Pancreas (tissue), 10 donors: ENCODE results near the gene PDE10A. TPM values are rescaled to one million over a fixed set of nuclear protein-coding genes. Genes with fewer than 3 reads are reported as not detected.
A peak's percentile ranks its signal among the peaks of the same experiment; 100 is the strongest.

ENCODE experiments used
- ATAC-seq, 4 donors: fragments of 200-7000 bp; cut with Tn5 transposase; one replicate each; pipeline versions ENCODE4 v1.8.0 to v1.9.1; 2020; ENCODE audit warnings: mild to moderate bottlenecking in 4 of 4, moderate library complexity in 4 of 4
- DNase-seq, 6 donors: peaks; one replicate each; pipeline ENCODE4 v3.0.0-alpha.2; 2020
- FAIRE-seq: peaks from 2 replicates; lab custom pipeline; 2012; peaks lifted over from hg19 to GRCh38; lab: Jason Lieb, UNC
- H3K27ac ChIP-seq, 4 donors: fragments of 200-600 bp; sonication (generic); 1 replicate in 3 of 4; 2 replicates in 1 of 4; pipeline versions ENCODE4 v1.5.0 to v1.8.0; 2020
- H3K27me3 ChIP-seq, 4 donors: fragments of 200-600 bp; one replicate each; pipeline ENCODE4 v1.8.0; 2021
- H3K36me3 ChIP-seq, 3 donors: fragments of 200-600 bp; sonication (generic) in 1 of 3; one replicate each; pipeline versions ENCODE4 v1.5.0 to v1.8.0; 2020 to 2021
- H3K4me1 ChIP-seq, 3 donors: fragments of 200-600 bp; one replicate each; pipeline ENCODE4 v1.8.0; 2021
- H3K4me3 ChIP-seq, 4 donors: fragments of 200-600 bp; sonication (generic) in 2 of 4; one replicate each; pipeline versions ENCODE4 v1.5.0 to v1.8.0; 2020 to 2021
- H3K9me3 ChIP-seq, 4 donors: fragments of 200-600 bp; one replicate each; pipeline ENCODE4 v1.8.0; 2021
- CTCF ChIP-seq, 4 donors: fragments of 200-600 bp; sonication (generic) in 3 of 4; IDR thresholded peaks; one replicate each; pipeline versions ENCODE4 v1.5.0 to v1.8.0; 2021; ENCODE audit warnings: antibody characterized with exemption in 4 of 4
- WGBS, 2 donors: extraction: QIAGEN DNeasy Blood & Tissue Kit; methylation state at CpG; one replicate each; pipeline ENCODE4 v1.1.7; 2013; 5-methylcytosine and 5-hydroxymethylcytosine counted together
- intact Hi-C, 3 donors: fragments of 100-400 bp; cut with DNase I; formaldehyde crosslinking; loops; one replicate each; pipeline versions ENCODE4 v1.11.1 to v1.14.2; 2022
- polyA plus RNA-seq, 2 donors: library from polyadenylated mRNA; stranded (reverse); fragments of 200-250 nt; gene quantifications; one replicate each; pipeline ENCODE4 v1.2.3, GENCODE V29; 2013
- total RNA-seq, 6 donors: library from RNA; stranded (reverse); fragmentation: NEBNext Ultra II Directional in 4 of 6; extraction: Animal tissue kit (Norgen Biotek cat#: 25700) in 4 of 6; gene quantifications; one replicate each; pipeline versions ENCODE4 v1.2.1 to v1.2.4, GENCODE V29; 2021 to 2023
- donor health status: healthy with polysubstance abuse.
- donor health status: DM: no; HTN: no; CAD: no; lungs with moderate emphysema.
- donor health status: DM: no; HTN: no; CAD: no.
- donor health status: control.
- donor health status: control.
- donor health status: Bipolar disorder and iron deficiency.
- donor health status: DM: yes; HTN: yes; CAD: no.
- donor health status: DM: no; HTN: no; CAD: no.
- donor health status: DM: no; HTN: no; CAD: no.
- donor health status: DM: yes; HTN: yes; CAD: no.

Gene PDE10A
- total and polyA plus RNA-seq, 8 donors, result 0.83 to 5.7 (median 2.7) TPM

- FAIRE-seq (no peak), ATAC-seq (no peak), DNase-seq (no peak)
- 46 to 61% methylated on average over 3 of the region's 3 CpGs for WGBS, 2 donors
- Histone ChIP-seq H3K9me3 (no peaks in the 10 kb centered on the region), H3K4me3 (no peak overlapping the region), H3K36me3 (no peaks in the 10 kb centered on the region), H3K27ac (no peak overlapping the region), H3K4me1 (no peaks in the 10 kb centered on the region), H3K27me3 (no peaks in the 10 kb centered on the region)
- no peak for TF ChIP-seq CTCF (IDR thresholded peaks at IDR 0.05)
- intact Hi-C loops, result no loop called here
These were observed 356.1 kb downstream of the PDE10A start for GRCh38 chr6:165306955-165307354.

- no peak for ATAC-seq
- Histone ChIP-seq H3K27me3 (no peaks in the 10 kb centered on the region), H3K9me3 (no peaks in the 10 kb centered on the region), H3K4me1 (no peaks in the 10 kb centered on the region), H3K27ac (no peak overlapping the region), H3K36me3 (no peaks in the 10 kb centered on the region), H3K4me3 (no peak overlapping the region)
- DNase-seq, result peak in 1 of 6 donors; percentile 52
- 79 to 89% methylated on average over 38 of the region's 38 CpGs for WGBS, 2 donors
- no peak for TF ChIP-seq CTCF (IDR thresholded peaks at IDR 0.05)
- intact Hi-C loops, result no loop called here
- FAIRE-seq, result no peak
These were observed 361.4 kb downstream of the PDE10A start for GRCh38 chr6:165301372-165302246.

- FAIRE-seq (no peak), ATAC-seq (no peak), DNase-seq (no peak)
- Histone ChIP-seq H3K9me3 (no peaks in the 10 kb centered on the region), H3K27ac (no peak overlapping the region), H3K4me3 (no peak overlapping the region), H3K36me3 (no peaks in the 10 kb centered on the region), H3K27me3 (no peaks in the 10 kb centered on the region), H3K4me1 (no peaks in the 10 kb centered on the region)
- no peak for TF ChIP-seq CTCF (IDR thresholded peaks at IDR 0.05)
- WGBS, 2 donors, result 58 to 71% methylated on average over 13 of the region's 13 CpGs
- intact Hi-C loops, result no loop called here
These were observed 362.6 kb downstream of the PDE10A start for GRCh38 chr6:165300422-165300936.

- H3K27me3 ChIP-seq, result no peaks in the 10 kb centered on the region
- no peak for FAIRE-seq
- WGBS, 2 donors, result 53 to 64% methylated on average over 5 of the region's 5 CpGs
- H3K9me3 ChIP-seq, result no peaks in the 10 kb centered on the region
- no peak for DNase-seq
- no peak for TF ChIP-seq CTCF (IDR thresholded peaks at IDR 0.05)
- no peak overlapping the region for H3K27ac ChIP-seq
- H3K4me1 ChIP-seq, result no peaks in the 10 kb centered on the region
- no peak for ATAC-seq
- H3K4me3 ChIP-seq, result no peak overlapping the region
- intact Hi-C loops, result no loop called here
- no peaks in the 10 kb centered on the region for H3K36me3 ChIP-seq
These were observed 364.2 kb downstream of the PDE10A start for GRCh38 chr6:165298875-165299274.

- no peaks in the 10 kb centered on the region for H3K27me3 ChIP-seq
- WGBS, 2 donors, result 63 to 67% methylated on average over 6 of the region's 6 CpGs
- H3K9me3 ChIP-seq, result no peaks in the 10 kb centered on the region
- H3K36me3 ChIP-seq, result no peaks in the 10 kb centered on the region
- TF ChIP-seq CTCF (IDR thresholded peaks at IDR 0.05), result no peak
- FAIRE-seq (no peak), ATAC-seq (no peak), DNase-seq (no peak)
- H3K4me1 ChIP-seq, result no peaks in the 10 kb centered on the region
- H3K4me3 ChIP-seq, result no peak overlapping the region
- no peak overlapping the region for H3K27ac ChIP-seq
- intact Hi-C loops, result no loop called here
These were observed 364.6 kb downstream of the PDE10A start for GRCh38 chr6:165298402-165298801.
